Spleen (tissue), 11 donors: Measurements from ENCODE around the gene NDUFB10. TPM values are rescaled to one million over a fixed set of nuclear protein-coding genes. Genes with fewer than 3 reads are reported as not detected.

Source experiments
- DNase-seq: peaks from one replicate; pipeline ENCODE4 v3.0.0-alpha.2; 2020
- H3K27ac ChIP-seq, 8 donors: fragments of 200-600 bp; sonication (generic) in 7 of 8; 1 replicate in 4 of 8; 2 replicates in 4 of 8; pipeline versions ENCODE4 v1.5.0 to v1.8.0; 2016 to 2021; ENCODE audit warnings: inconsistent platforms in 4 of 8, mild to moderate bottlenecking in 4 of 8, moderate library complexity in 1 of 8
- H3K27me3 ChIP-seq, 7 donors: fragments of 200-600 bp; sonication (generic) in 6 of 7; replicated peaks in 1 of 7; 1 replicate in 4 of 7; 2 replicates in 3 of 7; pipeline versions ENCODE4 v1.5.0 to v1.8.0; 2016 to 2021; ENCODE audit warnings: inconsistent platforms in 3 of 7, mild to moderate bottlenecking in 1 of 7
- H3K36me3 ChIP-seq, 6 donors: fragments of 200-600 bp; sonication (generic) in 5 of 6; 1 replicate in 4 of 6; 2 replicates in 2 of 6; pipeline versions ENCODE4 v1.5.0 to v1.8.0; 2016 to 2021; ENCODE audit warnings: inconsistent platforms in 2 of 6
- H3K4me1 ChIP-seq, 6 donors: fragments of 200-600 bp; sonication (generic) in 5 of 6; 1 replicate in 3 of 6; 2 replicates in 3 of 6; pipeline versions ENCODE4 v1.5.0 to v1.8.0; 2016 to 2021; ENCODE audit warnings: inconsistent platforms in 3 of 6
- H3K4me3 ChIP-seq, 8 donors: fragments of 200-600 bp; sonication (generic) in 7 of 8; 1 replicate in 4 of 8; 2 replicates in 4 of 8; pipeline versions ENCODE4 v1.5.0 to v1.8.0; 2016 to 2021; ENCODE audit warnings: inconsistent platforms in 4 of 8, mild to moderate bottlenecking in 4 of 8, moderate library complexity in 2 of 8
- H3K9me3 ChIP-seq, 8 donors: fragments of 200-600 bp; sonication (generic) in 7 of 8; 1 replicate in 4 of 8; 2 replicates in 4 of 8; pipeline versions ENCODE4 v1.5.0 to v1.8.0; 2016 to 2021; ENCODE audit warnings: inconsistent platforms in 4 of 8
- CTCF ChIP-seq, 11 experiments: fragments of 200-600 bp in 7 of 11; fragments of 450-650 bp in 4 of 11; sonication (generic) in 4 of 11; IDR thresholded peaks in 8 of 11; conservative IDR thresholded peaks in 3 of 11; 1 replicate in 7 of 11; 2 replicates in 4 of 11; pipeline versions ENCODE4 v1.4.0 to v1.8.0; 2016 to 2021; ENCODE audit warnings: antibody characterized with exemption in 11 of 11, inconsistent platforms in 4 of 11, mild to moderate bottlenecking in 1 of 11
- POLR2A ChIP-seq, 3 donors: fragments of 450-650 bp; IDR thresholded peaks; one replicate each; pipeline ENCODE4 v1.5.1; 2017; ENCODE audit warnings: antibody characterized with exemption in 3 of 3, mild to moderate bottlenecking in 1 of 3
- POLR2AphosphoS5 ChIP-seq, 3 donors: sonication (generic); formaldehyde crosslinking; IDR thresholded peaks; one replicate each; pipeline ENCODE4 v1.5.1; 2017; ENCODE audit warnings: antibody characterized with exemption in 3 of 3
- WGBS, 5 donors: extraction: QIAGEN DNeasy Blood & Tissue Kit in 3 of 5; methylation state at CpG; one replicate each; pipeline versions ENCODE4 v1.1.5 to v1.1.7; 2013 to 2018; 5-methylcytosine and 5-hydroxymethylcytosine counted together
- intact Hi-C: fragments of 100-400 bp; cut with DNase I; formaldehyde crosslinking; loops from one replicate; pipeline ENCODE4 v1.15.0; 2023; ENCODE audit warnings: low total_unique reads
- polyA plus RNA-seq, 3 donors: library from polyadenylated mRNA; stranded (reverse); fragments of 200-250 nt; gene quantifications; one replicate each; pipeline ENCODE4 v1.2.1, GENCODE V29; 2013
- total RNA-seq, 7 donors: library from RNA; depleted of rRNA in 3 of 7; stranded (reverse); fragments of >200 nt in 3 of 7; fragmentation: NEBNext Ultra II Directional in 4 of 7; extraction: Animal tissue kit (Norgen Biotek cat#: 25700) in 4 of 7; gene quantifications; one replicate each; pipeline versions ENCODE4 v1.1.0 to v1.2.1, GENCODE V29; 2016 to 2021
- donor health status: healthy with polysubstance abuse.
- donor health status: DM: no; HTN: no; CAD: no; lungs with moderate emphysema.
- donor health status: DM: no; HTN: no; CAD: no.
- donor health status: Bipolar disorder and iron deficiency.
- donor health status: healthy.
- donor health status: DM: no; HTN: no; CAD: no.
- donor health status: DM: yes; HTN: yes; CAD: no.

NDUFB10 gene
- total and polyA plus RNA-seq, 10 donors = 69.3 to 225 (median 137) TPM

- no peak for TF ChIP-seq POLR2A (IDR thresholded peaks at IDR 0.05)
- TF ChIP-seq POLR2AphosphoS5 (IDR thresholded peaks at IDR 0.05) = peak in 1 of 3 donors; percentile 18
- intact Hi-C loops = no loop called here
- no peaks in the 10 kb centered on the region for H3K9me3 ChIP-seq
- peaks cover 0 to 55% (median 23%) of the 10 kb centered on the region in 7 donors for H3K27me3 ChIP-seq
- H3K36me3 ChIP-seq = peaks cover 0 to 23% (median 15%) of the 10 kb centered on the region in 6 donors
- no peak overlapping the region for H3K4me3 ChIP-seq
- DNase-seq = no peak
- WGBS, 5 donors = 84 to 94% (median 90%) methylated on average over 6 to 10 of the region's 10 CpGs
- no peak overlapping the region for H3K27ac ChIP-seq
- peaks cover 26 to 65% (median 50%) of the 10 kb centered on the region in 6 donors for H3K4me1 ChIP-seq
These were observed 27.9 kb downstream of the NDUFB10 start for GRCh38 chr16:1987198-1987597.

DNA sequence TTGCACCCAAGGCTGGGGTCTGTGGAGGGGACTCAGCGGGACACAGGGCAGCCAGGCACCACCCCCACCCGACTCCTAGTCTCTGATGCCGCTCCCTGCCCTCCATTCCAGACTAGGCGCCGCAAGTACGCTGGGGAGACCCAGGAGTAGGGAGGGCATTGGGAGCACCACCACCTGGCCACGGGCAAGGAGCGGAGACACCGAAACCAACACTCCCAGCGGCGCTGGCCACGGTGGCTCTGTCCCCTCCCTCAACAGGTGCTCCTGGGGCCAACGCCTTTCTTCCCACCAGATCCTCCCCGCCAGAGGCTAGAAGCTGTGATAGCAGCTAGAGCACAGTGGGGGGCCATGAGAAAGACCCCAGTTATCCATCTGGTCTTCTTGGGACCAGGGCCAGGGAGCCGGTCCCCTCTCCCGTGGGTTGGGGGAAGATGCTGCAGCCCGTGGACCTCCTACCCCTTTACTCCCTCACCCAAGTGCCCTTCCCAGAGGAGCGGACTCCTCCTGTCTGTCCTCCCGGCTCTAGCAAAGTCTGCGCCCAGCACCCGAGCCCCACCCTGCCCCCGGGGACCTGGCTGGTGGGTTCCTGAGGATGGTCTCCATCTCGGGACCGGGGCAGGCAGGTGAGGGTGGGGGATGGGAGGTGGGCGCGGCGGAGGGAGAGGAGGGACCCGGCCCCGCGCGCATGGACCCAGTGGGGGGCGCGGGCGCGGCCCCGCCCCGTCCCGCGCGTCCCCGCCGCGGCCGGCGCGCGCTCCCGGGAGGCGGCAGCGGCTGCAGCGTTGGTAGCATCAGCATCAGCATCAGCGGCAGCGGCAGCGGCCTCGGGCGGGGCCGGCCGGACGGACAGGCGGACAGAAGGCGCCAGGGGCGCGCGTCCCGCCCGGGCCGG lies 30.1 kb downstream of the NDUFB10 start, which contains the start of gene SYNGR3:
TSS of gene SYNGR3 (plus strand) at position 762 of the 892 bp plus-strand sequence. CDS start 133 bp downstream, outside the sequence.
- intact Hi-C loops = no loop called here
- H3K27ac ChIP-seq = peak within 1 kb of the TSS in 6 of 8 donors; percentile 27 to 93 (median 86)
- peak within 1 kb of the TSS; percentile 16 to 72 (median 35) for H3K4me3 ChIP-seq
- DNase-seq = no peak
- WGBS, 5 donors = 9 to 16% (median 14%) methylated on average over 32 to 67 of the region's 67 CpGs
- H3K9me3 ChIP-seq = peaks cover 0 to 5% (median 0%) of the 10 kb centered on the region in 8 donors
- TF ChIP-seq POLR2A (IDR thresholded peaks at IDR 0.05) (no peak), POLR2AphosphoS5 (IDR thresholded peaks at IDR 0.05) (peak in 1 of 3 donors; percentile 31), CTCF (IDR thresholded peaks at IDR 0.05 in 8 of 11, conservative IDR thresholded peaks at IDR 0.05 in 3 of 11) (no peak)
- H3K36me3 ChIP-seq = peaks cover 0 to 23% (median 15%) of the 10 kb centered on the region in 6 donors
- H3K27me3 ChIP-seq = peaks cover 0 to 39% (median 23%) of the 10 kb centered on the region in 7 donors
- H3K4me1 ChIP-seq = peaks cover 21 to 61% (median 44%) of the 10 kb centered on the region in 6 donors

GRCh38 chr16:1990101-1990350 lies 30.7 kb downstream of the NDUFB10 start:
- H3K4me1 ChIP-seq = peaks cover 16 to 55% (median 38%) of the 10 kb centered on the region in 6 donors
- 0 to 2% (median 0%) methylated on average over 1 to 24 of the region's 25 CpGs for WGBS, 5 donors
- intact Hi-C loops = no loop called here
- H3K36me3 ChIP-seq = peaks cover 0 to 23% (median 15%) of the 10 kb centered on the region in 6 donors
- DNase-seq = no peak
- no peak for TF ChIP-seq POLR2A (IDR thresholded peaks at IDR 0.05)
- no peak for TF ChIP-seq POLR2AphosphoS5 (IDR thresholded peaks at IDR 0.05)
- TF ChIP-seq CTCF (IDR thresholded peaks at IDR 0.05 in 8 of 11, conservative IDR thresholded peaks at IDR 0.05 in 3 of 11) = no peak
- H3K27ac ChIP-seq = peak overlapping the region in 4 of 8 donors; percentile 51 to 93 (median 88)
- H3K27me3 ChIP-seq = peaks cover 0 to 39% (median 23%) of the 10 kb centered on the region in 7 donors
- peak overlapping the region in 7 of 8 donors; percentile 13 to 72 (median 36) for H3K4me3 ChIP-seq
- H3K9me3 ChIP-seq = peaks cover 0 to 5% (median 0%) of the 10 kb centered on the region in 8 donors

DNA sequence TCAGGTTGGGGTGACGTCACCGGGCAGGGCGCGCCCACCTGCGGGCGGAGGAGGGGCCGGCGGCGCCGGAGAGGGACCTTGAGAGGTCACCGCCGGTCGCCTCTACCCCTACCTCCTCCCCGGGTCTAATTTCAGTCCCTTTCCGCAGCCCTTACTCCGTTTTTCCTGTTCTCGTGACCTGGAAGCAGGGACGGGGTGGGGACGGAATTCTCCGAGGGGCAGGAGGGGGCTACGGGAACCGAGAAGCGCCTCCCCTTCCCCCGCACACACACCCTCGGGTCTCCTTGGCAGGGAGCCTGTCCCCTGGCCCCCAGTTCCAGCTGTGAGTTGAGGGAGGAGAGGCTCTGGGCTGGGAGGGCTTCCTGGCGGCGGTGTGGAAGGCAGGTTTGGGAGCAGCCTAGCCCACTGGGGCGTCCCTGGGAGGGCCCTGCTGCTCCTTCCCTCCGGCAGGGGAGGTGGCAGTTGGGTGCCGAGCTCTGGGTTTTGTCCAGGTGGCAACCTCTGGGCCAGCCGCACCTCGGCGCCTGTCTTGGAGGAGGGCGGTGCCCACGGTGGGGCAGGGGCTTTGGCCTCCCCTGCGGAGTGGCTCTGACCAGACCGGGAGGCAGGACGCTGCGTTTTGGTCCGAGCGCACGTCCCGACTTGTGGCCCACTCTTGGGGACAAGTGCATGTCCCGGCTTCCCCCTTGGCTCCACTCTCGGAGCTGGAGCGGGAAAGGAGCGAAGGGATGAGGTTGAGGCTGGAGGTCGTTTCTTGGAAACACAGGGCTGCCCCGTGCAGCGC lies 31.2 kb downstream of the NDUFB10 start:
- DNase-seq = peak; percentile 90
- TF ChIP-seq POLR2A (IDR thresholded peaks at IDR 0.05) (no peak), POLR2AphosphoS5 (IDR thresholded peaks at IDR 0.05) (peak; percentile 31 to 61 (median 50))
- intact Hi-C loops = no loop called here
- Histone ChIP-seq H3K27me3 (peaks cover 0 to 39% (median 23%) of the 10 kb centered on the region in 7 donors), H3K4me1 (peaks cover 11 to 50% (median 33%) of the 10 kb centered on the region in 6 donors), H3K27ac (peak overlapping the region in 7 of 8 donors; percentile 27 to 93 (median 84)), H3K4me3 (peak overlapping the region; percentile 16 to 72 (median 35)), H3K36me3 (peaks cover 0 to 19% (median 14%) of the 10 kb centered on the region in 6 donors), H3K9me3 (peaks cover 0 to 5% (median 0%) of the 10 kb centered on the region in 8 donors)
- WGBS, 5 donors = 1 to 4% (median 3%) methylated on average over 31 to 49 of the region's 50 CpGs
